ENCODE results near the gene ABRACL. TPM values are rescaled to one million over a fixed set of nuclear protein-coding genes. Genes with fewer than 3 reads are reported as not detected.

The ABRACL gene
- total and polyA plus RNA-seq, 4 donors, result 19.8 to 91.9 (median 40.5) TPM

- Histone ChIP-seq H3K4me3 (no peak overlapping the region), H3K27ac (ENCODE audit: low read depth in 1 of 2, low read length in 1 of 2) (no peak overlapping the region), H3K27me3 (ENCODE audit: control insufficient read depth in 3 of 3, insufficient read depth in 3 of 3, low read length in 2 of 3) (no peaks in the 10 kb centered on the region), H3K9ac (ENCODE audit: insufficient read depth in 1 of 2, low read length in 2 of 2) (no peak overlapping the region), H3K36me3 (ENCODE audit: control insufficient read depth in 4 of 4, insufficient read depth in 4 of 4, low read length in 4 of 4) (no peaks in the 10 kb centered on the region), H3K9me3 (ENCODE audit: control insufficient read depth in 4 of 4, insufficient read depth in 3 of 4, low read length in 3 of 4) (no peaks in the 10 kb centered on the region), H3K4me1 (ENCODE audit: control insufficient read depth in 5 of 5, insufficient read depth in 5 of 5, low read length in 5 of 5) (no peaks in the 10 kb centered on the region)
- no peak for TF ChIP-seq CTCF (IDR thresholded peaks at IDR 0.05; ENCODE audit: control extremely low read depth, extremely low read depth)
- DNase-seq (no peak), ATAC-seq (ENCODE audit: insufficient read depth, low FRiP score) (no peak)
- WGBS, 2 donors, result 53 to 65% methylated on average over 4 of the region's 4 CpGs
These were observed 28.4 kb upstream of the ABRACL start for GRCh38 chr6:138999949-139000725.

DNA sequence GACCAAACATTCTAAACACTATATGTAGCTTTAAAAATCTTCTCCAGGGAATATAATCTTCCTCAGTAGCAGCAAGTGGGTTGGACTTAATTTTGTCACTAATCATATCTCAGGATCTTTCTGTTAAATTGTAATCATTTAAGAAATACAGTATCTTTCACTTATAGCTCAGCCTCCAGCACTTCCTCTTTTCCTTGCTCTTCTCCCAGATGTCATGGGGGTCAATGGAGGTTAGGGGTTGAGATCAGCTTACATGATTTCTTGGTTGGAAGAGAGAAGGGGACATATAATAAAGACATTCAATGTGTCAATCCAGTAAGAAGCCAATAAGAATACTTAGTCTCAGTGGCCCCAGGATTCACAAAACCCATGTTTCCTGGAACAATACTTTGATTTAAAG lies 24.8 kb upstream of the ABRACL start:
- ATAC-seq (ENCODE audit: insufficient read depth, low FRiP score) (no peak), DNase-seq (no peak)
- no peaks in the 10 kb centered on the region for H3K9me3 ChIP-seq (ENCODE audit: control insufficient read depth in 4 of 4, insufficient read depth in 3 of 4, low read length in 3 of 4)
- TF ChIP-seq CTCF (IDR thresholded peaks at IDR 0.05; ENCODE audit: control extremely low read depth, extremely low read depth), result no peak
- H3K36me3 ChIP-seq (ENCODE audit: control insufficient read depth in 4 of 4, insufficient read depth in 4 of 4, low read length in 4 of 4), result no peaks in the 10 kb centered on the region
- no peaks in the 10 kb centered on the region for H3K27me3 ChIP-seq (ENCODE audit: control insufficient read depth in 3 of 3, insufficient read depth in 3 of 3, low read length in 2 of 3)
- no peak overlapping the region for H3K27ac ChIP-seq (ENCODE audit: low read depth in 1 of 2, low read length in 1 of 2)
- H3K4me3 ChIP-seq, result no peak overlapping the region
- no peaks in the 10 kb centered on the region for H3K4me1 ChIP-seq (ENCODE audit: control insufficient read depth in 5 of 5, insufficient read depth in 5 of 5, low read length in 5 of 5)
- H3K9ac ChIP-seq (ENCODE audit: insufficient read depth in 1 of 2, low read length in 2 of 2), result no peak overlapping the region

GRCh38 chr6:139006477-139006876 lies 22.1 kb upstream of the ABRACL start:
- Histone ChIP-seq H3K9me3 (ENCODE audit: control insufficient read depth in 4 of 4, insufficient read depth in 3 of 4, low read length in 3 of 4) (no peaks in the 10 kb centered on the region), H3K36me3 (ENCODE audit: control insufficient read depth in 4 of 4, insufficient read depth in 4 of 4, low read length in 4 of 4) (no peaks in the 10 kb centered on the region), H3K27ac (ENCODE audit: low read depth in 1 of 2, low read length in 1 of 2) (no peak overlapping the region), H3K9ac (ENCODE audit: insufficient read depth in 1 of 2, low read length in 2 of 2) (no peak overlapping the region), H3K4me3 (no peak overlapping the region), H3K27me3 (ENCODE audit: control insufficient read depth in 3 of 3, insufficient read depth in 3 of 3, low read length in 2 of 3) (no peaks in the 10 kb centered on the region), H3K4me1 (ENCODE audit: control insufficient read depth in 5 of 5, insufficient read depth in 5 of 5, low read length in 5 of 5) (no peaks in the 10 kb centered on the region)
- WGBS, 2 donors, result 93% methylated on average over 3 of the region's 3 CpGs
- DNase-seq, result no peak
- no peak for ATAC-seq (ENCODE audit: insufficient read depth, low FRiP score)
- no peak for TF ChIP-seq CTCF (IDR thresholded peaks at IDR 0.05; ENCODE audit: control extremely low read depth, extremely low read depth)

- H3K9ac ChIP-seq (ENCODE audit: insufficient read depth in 1 of 2, low read length in 2 of 2), result no peak overlapping the region
- DNase-seq (no peak), ATAC-seq (ENCODE audit: insufficient read depth, low FRiP score) (no peak)
- H3K4me3 ChIP-seq, result no peak overlapping the region
- H3K27ac ChIP-seq (ENCODE audit: low read depth in 1 of 2, low read length in 1 of 2), result no peak overlapping the region
- WGBS, 2 donors, result 96 to 97% methylated on average over 1 of the region's 1 CpG
- H3K9me3 ChIP-seq (ENCODE audit: control insufficient read depth in 4 of 4, insufficient read depth in 3 of 4, low read length in 3 of 4), result no peaks in the 10 kb centered on the region
- no peaks in the 10 kb centered on the region for H3K27me3 ChIP-seq (ENCODE audit: control insufficient read depth in 3 of 3, insufficient read depth in 3 of 3, low read length in 2 of 3)
- H3K36me3 ChIP-seq (ENCODE audit: control insufficient read depth in 4 of 4, insufficient read depth in 4 of 4, low read length in 4 of 4), result no peaks in the 10 kb centered on the region
- no peaks in the 10 kb centered on the region for H3K4me1 ChIP-seq (ENCODE audit: control insufficient read depth in 5 of 5, insufficient read depth in 5 of 5, low read length in 5 of 5)
- no peak for TF ChIP-seq CTCF (IDR thresholded peaks at IDR 0.05; ENCODE audit: control extremely low read depth, extremely low read depth)
These were observed 21.1 kb upstream of the ABRACL start for GRCh38 chr6:139007428-139007827.
